KMS-11 (cell line): Measurements from ENCODE around the gene IGHMBP2.

Experiments used
- H2AFZ ChIP-seq: fragments of 200-600 bp; sonication (generic); 2 replicates; pipeline ENCODE4 v1.6.1; 2016; ENCODE audit warnings: antibody characterized with exemption, mixed run types, low read depth
- H3K27ac ChIP-seq: fragments of 200-600 bp; sonication (generic); 2 replicates; pipeline ENCODE4 v1.6.1; 2016; ENCODE audit warnings: mild to moderate bottlenecking, mixed run types
- H3K27me3 ChIP-seq: fragments of 200-600 bp; sonication (generic); 2 replicates; pipeline ENCODE4 v1.6.1; 2017; ENCODE audit warnings: mild to moderate bottlenecking, low read depth, mixed run types, moderate library complexity; ENCODE audit not compliant: insufficient read depth
- H3K36me3 ChIP-seq: fragments of 200-600 bp; sonication (generic); 2 replicates; pipeline ENCODE4 v1.6.1; 2017; ENCODE audit warnings: mild to moderate bottlenecking, mixed run types; ENCODE audit not compliant: insufficient read depth
- H3K4me1 ChIP-seq: fragments of 200-600 bp; sonication (generic); 2 replicates; pipeline ENCODE4 v1.6.1; 2016; ENCODE audit warnings: mild to moderate bottlenecking, low read depth, mixed run types; ENCODE audit not compliant: poor library complexity, severe bottlenecking
- H3K4me2 ChIP-seq: fragments of 200-600 bp; sonication (generic); 2 replicates; pipeline ENCODE4 v1.7.0; 2016; ENCODE audit warnings: mild to moderate bottlenecking, mixed run types
- H3K4me3 ChIP-seq: fragments of 200-600 bp; sonication (generic); IDR thresholded peaks from 2 replicates; pipeline ENCODE4 v1.6.1; 2017; ENCODE audit warnings: low read depth, low read length, mixed read lengths; ENCODE audit not compliant: insufficient read depth
- H3K79me2 ChIP-seq: fragments of 200-600 bp; sonication (generic); 2 replicates; pipeline ENCODE4 v1.6.1; 2016; ENCODE audit warnings: low read depth, mixed run types; ENCODE audit not compliant: insufficient read depth
- H3K9ac ChIP-seq: fragments of 200-600 bp; sonication (generic); 2 replicates; pipeline ENCODE4 v1.6.1; 2016; ENCODE audit warnings: mild to moderate bottlenecking, mixed run types
- H4K20me1 ChIP-seq: fragments of 200-600 bp; sonication (generic); 2 replicates; pipeline ENCODE4 v1.6.1; 2016; ENCODE audit warnings: mild to moderate bottlenecking, mixed run types; ENCODE audit not compliant: insufficient read depth
- CTCF ChIP-seq: fragments of 200-600 bp; sonication (generic); conservative IDR thresholded peaks from 2 replicates; pipeline ENCODE4 v1.6.1; 2017; ENCODE audit warnings: low read depth, mild to moderate bottlenecking, antibody characterized with exemption, low read length, moderate library complexity, mixed read lengths

The IGHMBP2 gene

DNA sequence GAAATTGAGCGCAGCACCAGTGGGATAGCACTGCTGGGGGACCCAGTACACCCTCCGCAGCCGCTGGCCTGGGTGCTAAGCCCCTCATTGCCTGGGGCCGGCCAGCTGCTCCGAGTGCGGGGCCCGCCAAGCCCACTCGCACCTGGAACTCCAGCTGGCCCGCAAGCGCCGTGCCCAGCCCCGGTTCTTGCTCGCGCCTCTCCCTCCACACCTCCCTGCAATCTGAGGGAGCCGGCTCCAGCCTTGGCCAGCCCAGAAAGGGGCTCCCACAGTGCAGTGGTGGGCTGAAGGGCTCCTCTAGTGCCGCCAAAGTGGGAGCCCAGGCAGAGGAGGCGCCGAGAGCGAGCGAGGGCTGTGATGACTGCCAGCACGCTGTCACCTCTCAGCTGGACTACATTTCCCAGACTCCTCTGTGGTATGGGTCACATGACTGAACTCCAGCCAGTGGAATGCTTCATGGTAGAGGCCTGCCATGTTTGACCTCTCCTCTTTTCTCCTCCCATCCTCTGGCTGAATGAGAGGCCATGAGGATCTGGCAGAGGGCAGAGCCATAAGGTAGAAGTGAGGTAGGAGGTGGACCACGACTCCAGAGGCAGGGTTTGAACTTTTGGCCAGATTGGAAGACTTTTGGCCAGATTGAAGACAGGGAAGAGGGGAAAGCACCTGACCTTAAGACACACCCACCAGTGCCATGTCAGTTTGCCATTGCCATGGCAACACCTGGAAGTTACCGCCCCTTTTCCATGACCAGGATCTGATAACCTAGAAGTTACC lies 70.9 kb downstream of the IGHMBP2 start:
- Histone ChIP-seq H3K79me2 (no peaks in the 10 kb centered on the region), H2AFZ (peak overlapping the region; percentile 47; the same call in 1 of the 2 replicates), H3K4me3 (no peak overlapping the region), H3K9ac (no peak overlapping the region), H4K20me1 (no peaks in the 10 kb centered on the region), H3K36me3 (no peaks in the 10 kb centered on the region), H3K4me2 (no peak overlapping the region), H3K4me1 (no peaks in the 10 kb centered on the region), H3K27me3 (peaks cover 14% of the 10 kb centered on the region; the same call in 1 of the 2 replicates), H3K27ac (no peak overlapping the region)
- TF ChIP-seq CTCF: no peak

- Histone ChIP-seq H3K27me3 (peaks cover 8% of the 10 kb centered on the region; the same call in 1 of the 2 replicates), H3K9ac (no peak overlapping the region), H3K4me2 (no peak overlapping the region), H3K4me3 (no peak overlapping the region), H3K79me2 (no peaks in the 10 kb centered on the region), H3K27ac (no peak overlapping the region), H3K4me1 (no peaks in the 10 kb centered on the region), H4K20me1 (no peaks in the 10 kb centered on the region), H3K36me3 (no peaks in the 10 kb centered on the region), H2AFZ (no peak overlapping the region)
- no peak for TF ChIP-seq CTCF
These were observed 72.4 kb downstream of the IGHMBP2 start for GRCh38 chr11:68976095-68976494.

GRCh38 chr11:68976563-68976962 lies 72.9 kb downstream of the IGHMBP2 start:
- no peaks in the 10 kb centered on the region for H3K4me1 ChIP-seq
- H3K4me2 ChIP-seq: no peak overlapping the region
- H3K27ac ChIP-seq: no peak overlapping the region
- no peak overlapping the region for H2AFZ ChIP-seq
- no peak for TF ChIP-seq CTCF
- no peaks in the 10 kb centered on the region for H3K79me2 ChIP-seq
- no peak overlapping the region for H3K9ac ChIP-seq
- no peaks in the 10 kb centered on the region for H3K36me3 ChIP-seq
- no peak overlapping the region for H3K4me3 ChIP-seq
- H4K20me1 ChIP-seq: no peaks in the 10 kb centered on the region
- H3K27me3 ChIP-seq: peaks cover 8% of the 10 kb centered on the region; the same call in 1 of the 2 replicates

DNA sequence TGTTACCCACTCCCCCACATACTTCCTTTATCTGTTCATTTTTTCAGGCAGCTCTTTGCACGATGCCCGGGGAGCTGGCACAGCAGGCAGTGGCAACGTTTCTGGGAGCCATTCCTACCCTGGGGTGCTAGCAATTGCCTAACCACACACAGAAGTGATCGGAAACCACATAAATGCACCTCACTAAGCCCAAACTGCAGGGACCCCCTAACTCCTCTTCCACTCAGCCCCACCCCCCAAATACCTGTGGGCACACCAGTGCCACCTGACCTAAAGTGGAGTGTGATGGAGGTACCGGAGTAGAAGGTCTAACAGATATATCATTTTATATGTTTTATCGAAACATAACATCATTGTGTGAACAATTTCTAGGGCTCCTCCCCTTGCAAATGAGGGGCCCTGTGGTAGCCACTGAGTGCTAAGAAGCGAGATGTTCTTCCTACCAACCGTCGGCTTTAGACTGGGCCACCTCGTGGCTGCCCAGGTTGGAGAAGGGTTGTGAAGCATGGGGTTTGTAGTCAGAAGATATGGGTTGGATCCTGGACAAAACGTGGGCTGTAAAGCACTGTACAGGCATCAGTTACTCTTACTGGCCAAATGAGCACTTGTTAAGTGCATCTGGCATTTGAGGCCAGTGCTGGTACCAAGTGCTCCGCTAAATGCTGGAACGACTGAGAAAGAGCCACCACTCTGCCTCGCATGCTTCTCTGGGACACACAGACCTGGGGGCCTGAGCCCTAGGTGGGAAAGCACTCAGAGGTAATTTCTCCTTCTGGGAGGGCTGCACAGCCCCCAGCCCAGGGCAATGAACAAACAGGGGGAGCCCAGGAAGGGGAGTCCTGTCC lies 74.3 kb downstream of the IGHMBP2 start:
- Histone ChIP-seq H3K36me3 (no peaks in the 10 kb centered on the region), H3K4me2 (no peak overlapping the region), H2AFZ (no peak overlapping the region), H3K27me3 (peaks cover 11% of the 10 kb centered on the region), H3K9ac (no peak overlapping the region), H3K4me3 (no peak overlapping the region), H3K27ac (no peak overlapping the region), H3K4me1 (no peaks in the 10 kb centered on the region), H3K79me2 (no peaks in the 10 kb centered on the region), H4K20me1 (no peaks in the 10 kb centered on the region)
- no peak for TF ChIP-seq CTCF
